ENCODE data around the gene WFS1.

Gene WFS1

GRCh38 chr4:6281436-6282313 lies 12.0 kb downstream of the WFS1 start:
- Mint-ChIP-seq H3K27me3 (ENCODE audit: low read depth, poor library complexity) (peaks cover 3% of the 10 kb centered on the region), H3K9me3 (no peaks in the 10 kb centered on the region), H3K27ac (peak overlapping the region; percentile 69), H3K4me3 (no peak overlapping the region), H3K36me3 (ENCODE audit: low read depth) (peaks cover 5% of the 10 kb centered on the region), H3K4me1 (peaks cover 17% of the 10 kb centered on the region)
- DNase-seq: no peak
- no peak for TF ChIP-seq CTCF (IDR thresholded peaks at IDR 0.05)

GRCh38 chr4:6282314-6282771 lies 12.7 kb downstream of the WFS1 start:
- Mint-ChIP-seq H3K4me3 (no peak overlapping the region), H3K4me1 (peaks cover 12% of the 10 kb centered on the region), H3K27me3 (ENCODE audit: low read depth, poor library complexity) (peaks cover 3% of the 10 kb centered on the region), H3K36me3 (ENCODE audit: low read depth) (peaks cover 7% of the 10 kb centered on the region), H3K9me3 (no peaks in the 10 kb centered on the region), H3K27ac (peak overlapping the region; percentile 69)
- no peak for TF ChIP-seq CTCF (IDR thresholded peaks at IDR 0.05)
- DNase-seq: no peak

- H3K27ac Mint-ChIP-seq: no peak overlapping the region
- TF ChIP-seq CTCF (IDR thresholded peaks at IDR 0.05): no peak
- peaks cover 12% of the 10 kb centered on the region for H3K4me1 Mint-ChIP-seq
- no peaks in the 10 kb centered on the region for H3K9me3 Mint-ChIP-seq
- peaks cover 9% of the 10 kb centered on the region for H3K36me3 Mint-ChIP-seq (ENCODE audit: low read depth)
- H3K27me3 Mint-ChIP-seq (ENCODE audit: low read depth, poor library complexity): peaks cover 3% of the 10 kb centered on the region
- DNase-seq: no peak
- no peak overlapping the region for H3K4me3 Mint-ChIP-seq
Measured at GRCh38 chr4:6283282-6283681, 13.6 kb downstream of the WFS1 start.

- Mint-ChIP-seq H3K27ac (no peak overlapping the region), H3K36me3 (ENCODE audit: low read depth) (peaks cover 14% of the 10 kb centered on the region), H3K4me3 (no peak overlapping the region), H3K9me3 (no peaks in the 10 kb centered on the region), H3K27me3 (ENCODE audit: low read depth, poor library complexity) (peaks cover 3% of the 10 kb centered on the region), H3K4me1 (no peaks in the 10 kb centered on the region)
- TF ChIP-seq CTCF (IDR thresholded peaks at IDR 0.05): no peak
- no peak for DNase-seq
Measured at GRCh38 chr4:6287017-6287788, 17.6 kb downstream of the WFS1 start.

- Mint-ChIP-seq H3K9me3 (no peaks in the 10 kb centered on the region), H3K27ac (no peak overlapping the region), H3K27me3 (ENCODE audit: low read depth, poor library complexity) (peaks cover 3% of the 10 kb centered on the region), H3K36me3 (ENCODE audit: low read depth) (peaks cover 14% of the 10 kb centered on the region), H3K4me1 (no peaks in the 10 kb centered on the region), H3K4me3 (no peak overlapping the region)
- no peak for DNase-seq
- no peak for TF ChIP-seq CTCF (IDR thresholded peaks at IDR 0.05)
Measured at GRCh38 chr4:6288342-6288741, 18.7 kb downstream of the WFS1 start.
